AG04449 (cell line): Measurements from ENCODE around the gene DOCK4.

ENCODE experiments used
- CTCF ChIA-PET: fragments of 350-600 bp; formaldehyde crosslinking; extraction: SDS; loops from one replicate; lab custom pipeline; 2021; ENCODE audit warnings: antibody characterized with exemption; lab: Yijun Ruan, JAX
- POLR2A ChIA-PET: fragments of 400-600, 350-600 bp; formaldehyde crosslinking; extraction: SDS; loops from one replicate; lab custom pipeline; 2020; ENCODE audit warnings: antibody characterized with exemption, inconsistent platforms; lab: Yijun Ruan, JAX
- DNase-seq: peaks from one replicate; pipeline ENCODE4 v3.0.0-alpha.2; 2010; ENCODE audit warnings: low read depth, low spot score
- H3K4me3 ChIP-seq: 2 replicates; pipeline ENCODE4 v1.5.1; 2011; ENCODE audit warnings: low read depth, mild to moderate bottlenecking, control low read depth, low read length
- TF ChIP-seq, protein P1 (sequence below): IDR thresholded peaks from one replicate; pipeline ENCODE4 v1.5.1; 2011; ENCODE audit warnings: mild to moderate bottlenecking, moderate library complexity, low read length, control low read depth, inconsistent platforms; ENCODE audit not compliant: insufficient read depth; ENCODE audit errors: missing control alignments

Gene DOCK4

DNA sequence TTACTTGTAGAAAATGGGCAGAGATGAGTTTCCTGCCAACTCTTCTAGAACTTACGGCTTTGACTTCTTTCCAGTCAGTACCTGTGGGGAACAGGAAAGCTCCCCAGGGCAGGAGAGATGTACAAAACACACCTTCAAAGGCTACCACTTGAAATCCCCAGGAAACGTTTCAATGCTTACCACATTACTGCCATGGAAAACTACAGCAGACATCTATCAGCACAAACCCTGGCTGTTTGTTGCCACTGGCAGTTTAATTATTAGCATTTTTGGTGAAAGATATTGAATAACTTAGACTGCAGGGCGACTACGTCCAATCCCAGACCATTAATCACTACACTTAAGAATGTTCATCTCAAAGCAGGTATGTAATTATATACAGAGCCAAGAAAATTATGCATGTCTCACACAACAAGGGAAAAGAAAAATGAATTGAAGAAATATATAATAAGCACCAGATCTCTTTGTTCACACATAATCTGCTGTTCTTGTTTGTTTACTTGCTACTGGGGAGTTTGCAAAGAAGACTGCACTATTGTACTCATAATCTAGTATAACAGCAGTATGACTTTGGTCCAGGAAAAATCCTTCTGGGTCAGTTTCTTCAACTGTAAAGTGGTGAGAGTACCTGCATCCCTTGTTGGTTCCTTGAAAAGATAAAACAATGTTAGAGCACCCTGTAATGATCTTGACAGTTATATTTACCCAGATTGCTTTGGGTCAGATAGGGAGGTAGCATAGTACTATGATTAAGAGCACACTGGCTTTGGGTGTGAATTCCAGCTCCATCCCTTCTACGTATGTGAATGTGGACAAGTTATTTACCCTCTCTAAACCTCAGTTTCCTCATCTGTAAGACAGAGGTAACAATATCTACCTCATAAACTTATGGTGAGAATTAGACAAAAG, 138.3 kb downstream of the DOCK4 start:
- CTCF ChIA-PET: no interaction called here

DNA sequence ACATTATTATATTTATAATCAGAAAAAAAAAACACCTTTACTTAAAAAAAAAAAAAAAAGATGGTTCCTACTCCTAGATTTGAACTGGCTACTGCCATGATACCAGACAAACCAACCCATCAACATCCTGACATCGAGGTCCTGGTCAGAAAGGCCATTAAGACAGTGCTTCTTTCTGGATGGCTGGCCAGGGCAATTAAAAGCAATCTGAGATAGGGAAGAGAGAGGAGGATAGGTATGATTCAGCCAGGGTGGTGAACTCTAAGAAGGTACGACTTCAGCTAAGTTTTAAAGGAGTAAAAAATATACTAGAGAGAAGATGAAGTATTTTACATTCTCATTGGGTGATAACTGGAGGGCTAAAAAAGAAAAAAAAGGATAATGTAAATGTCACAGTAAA, 139.0 kb downstream of the DOCK4 start:
- POLR2A ChIA-PET: no interaction called here
- CTCF ChIA-PET: no interaction called here
- no peak overlapping the region for H3K4me3 ChIP-seq
- DNase-seq: no peak
- TF ChIP-seq, protein P1, sequence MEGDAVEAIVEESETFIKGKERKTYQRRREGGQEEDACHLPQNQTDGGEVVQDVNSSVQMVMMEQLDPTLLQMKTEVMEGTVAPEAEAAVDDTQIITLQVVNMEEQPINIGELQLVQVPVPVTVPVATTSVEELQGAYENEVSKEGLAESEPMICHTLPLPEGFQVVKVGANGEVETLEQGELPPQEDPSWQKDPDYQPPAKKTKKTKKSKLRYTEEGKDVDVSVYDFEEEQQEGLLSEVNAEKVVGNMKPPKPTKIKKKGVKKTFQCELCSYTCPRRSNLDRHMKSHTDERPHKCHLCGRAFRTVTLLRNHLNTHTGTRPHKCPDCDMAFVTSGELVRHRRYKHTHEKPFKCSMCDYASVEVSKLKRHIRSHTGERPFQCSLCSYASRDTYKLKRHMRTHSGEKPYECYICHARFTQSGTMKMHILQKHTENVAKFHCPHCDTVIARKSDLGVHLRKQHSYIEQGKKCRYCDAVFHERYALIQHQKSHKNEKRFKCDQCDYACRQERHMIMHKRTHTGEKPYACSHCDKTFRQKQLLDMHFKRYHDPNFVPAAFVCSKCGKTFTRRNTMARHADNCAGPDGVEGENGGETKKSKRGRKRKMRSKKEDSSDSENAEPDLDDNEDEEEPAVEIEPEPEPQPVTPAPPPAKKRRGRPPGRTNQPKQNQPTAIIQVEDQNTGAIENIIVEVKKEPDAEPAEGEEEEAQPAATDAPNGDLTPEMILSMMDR: no peak

More for the DNA sequence above, 138.3 kb downstream of the DOCK4 start:
- DNase-seq: no peak
- POLR2A ChIA-PET: no interaction called here
- no peak overlapping the region for H3K4me3 ChIP-seq
- TF ChIP-seq, protein P1: no peak

DNA sequence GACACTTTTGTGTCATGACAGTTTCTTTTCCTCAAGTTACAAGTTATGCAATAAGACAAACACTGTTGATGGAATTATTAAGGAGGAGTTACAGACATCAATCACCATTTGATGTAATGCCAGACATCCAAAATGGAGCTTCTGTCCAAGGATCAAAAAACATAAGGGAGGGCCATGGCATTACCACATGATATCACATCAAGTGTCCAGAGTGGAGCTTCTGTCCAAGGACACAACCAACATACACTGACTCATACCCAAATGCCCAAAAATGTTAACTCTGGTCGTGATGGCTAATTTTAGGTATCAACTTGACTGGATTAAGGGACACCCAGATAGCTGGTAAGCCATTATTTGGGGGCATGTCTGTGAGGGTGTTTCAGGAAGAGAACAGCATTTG, 140.4 kb downstream of the DOCK4 start:
- TF ChIP-seq, protein P1: no peak
- CTCF ChIA-PET: interaction anchor here (0.9 kb wide), 1 partner anchor 14 kb away, joined by 3 read pairs; no protein-coding TSS in a partner anchor
- DNase-seq: no peak
- POLR2A ChIA-PET: no interaction called here
- H3K4me3 ChIP-seq: no peak overlapping the region

DNA sequence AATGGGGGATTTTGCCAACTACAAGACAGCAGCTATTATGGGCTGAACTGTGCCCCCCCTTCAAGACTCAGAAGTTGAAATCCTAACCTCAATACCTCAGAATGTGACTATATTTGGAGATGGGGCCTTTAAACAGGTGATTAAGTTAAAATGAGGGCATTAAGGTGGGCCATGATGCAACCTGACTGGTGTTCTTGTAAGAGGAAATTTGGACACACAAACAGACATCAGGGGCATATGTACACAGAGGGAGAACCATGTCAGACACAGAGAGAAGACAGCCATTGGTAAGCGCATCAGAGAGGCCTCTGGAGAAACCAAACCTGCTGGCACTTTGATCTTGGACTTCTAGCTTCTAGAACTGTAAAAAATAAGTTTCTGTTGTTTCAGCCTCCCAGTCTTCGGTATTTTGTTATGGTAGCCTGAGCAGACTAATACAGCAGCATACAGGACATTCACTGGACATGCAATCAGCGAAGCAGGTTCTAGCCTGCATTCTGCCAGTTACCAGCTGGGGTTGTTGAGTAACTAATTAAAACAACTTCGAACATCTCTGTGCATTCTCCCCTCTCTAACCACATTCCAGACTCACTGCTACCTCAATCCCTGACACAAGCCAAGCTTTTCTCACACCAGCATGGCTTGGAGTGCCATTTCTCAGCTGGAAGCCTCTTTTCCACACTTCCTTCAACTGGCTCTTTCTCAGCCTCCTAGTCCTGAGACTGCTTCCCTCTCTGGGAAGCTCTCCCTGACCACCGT, 141.4 kb downstream of the DOCK4 start:
- TF ChIP-seq, protein P1: no peak
- DNase-seq: no peak
- H3K4me3 ChIP-seq: no peak overlapping the region
- CTCF ChIA-PET: interaction anchor here (0.8 kb wide), 1 partner anchor 15 kb away, joined by 3 read pairs; no protein-coding TSS in a partner anchor
- POLR2A ChIA-PET: no interaction called here

DNA sequence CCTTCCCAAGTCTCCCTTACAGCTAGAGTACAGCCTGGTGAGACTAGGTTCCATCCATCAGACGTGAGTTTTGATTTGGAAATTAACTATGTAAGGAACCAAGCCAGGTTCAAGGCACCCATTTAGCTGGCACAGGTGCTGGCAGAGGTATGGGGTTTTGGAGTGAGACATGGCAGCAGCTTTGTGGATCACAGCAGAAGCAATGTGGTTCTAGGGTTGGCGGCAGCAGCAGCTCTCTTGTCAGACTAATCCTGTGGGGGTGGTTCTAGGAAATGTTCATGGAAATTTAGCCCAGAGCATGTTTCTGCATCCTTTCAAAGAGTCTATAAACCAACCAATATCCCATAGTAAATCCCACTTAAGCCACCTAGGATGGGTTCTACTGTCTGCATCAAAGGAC, 142.2 kb downstream of the DOCK4 start:
- POLR2A ChIA-PET: no interaction called here
- CTCF ChIA-PET: interaction anchor here (0.8 kb wide), 1 partner anchor 16 kb away, joined by 3 read pairs; no protein-coding TSS in a partner anchor
- TF ChIP-seq, protein P1: no peak
- H3K4me3 ChIP-seq: no peak overlapping the region
- DNase-seq: no peak

DNA sequence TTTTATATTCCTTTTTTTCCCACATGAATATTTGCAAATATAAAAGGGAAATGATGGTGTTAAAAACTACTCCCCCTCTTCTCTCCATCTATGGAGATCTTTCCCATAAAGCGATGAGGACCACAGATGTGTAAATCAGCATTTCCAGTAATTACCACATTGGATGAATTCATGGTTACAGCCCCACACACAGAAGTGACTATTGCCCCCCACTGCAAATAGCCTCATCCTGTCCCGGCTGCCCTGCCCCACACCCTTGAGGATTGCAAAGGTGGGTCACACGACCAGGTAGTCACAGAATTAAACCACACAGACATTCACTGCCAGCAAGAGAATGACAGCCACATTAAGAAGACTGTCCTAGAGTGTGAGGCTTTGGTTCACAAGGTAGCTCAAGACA, 145.1 kb downstream of the DOCK4 start:
- ChIA-PET POLR2A (no interaction called here), CTCF (no interaction called here)
- DNase-seq: no peak
- no peak overlapping the region for H3K4me3 ChIP-seq
- TF ChIP-seq, protein P1: no peak
